WTC11 (cell line): ENCODE measurements around the gene ZNF550.

Experiments used
- AFF4 ChIP-seq: sonication (generic); formaldehyde crosslinking; IDR thresholded peaks from 2 replicates; pipeline ENCODE4 v1.8.1; 2023; ENCODE audit warnings: mild to moderate bottlenecking, missing genetic modification reagents, borderline replicate concordance
- CREB1 ChIP-seq: sonication (generic); formaldehyde crosslinking; IDR thresholded peaks from 2 replicates; pipeline ENCODE4 v1.8.0; 2023; ENCODE audit warnings: mild to moderate bottlenecking, missing genetic modification reagents
- CTCF ChIP-seq: fragments of 200-600 bp; IDR thresholded peaks from 2 replicates; pipeline ENCODE4 v1.8.0; 2022; ENCODE audit warnings: antibody characterized with exemption
- FOXJ3 ChIP-seq: sonication (generic); formaldehyde crosslinking; IDR thresholded peaks from 2 replicates; pipeline ENCODE4 v1.9.0; 2021; ENCODE audit warnings: missing genetic modification reagents, mild to moderate bottlenecking, borderline replicate concordance
- FOXK1 ChIP-seq: sonication (generic); formaldehyde crosslinking; IDR thresholded peaks from 2 replicates; pipeline ENCODE4 v1.8.0; 2022; ENCODE audit warnings: mild to moderate bottlenecking, moderate library complexity, missing genetic modification reagents
- HMGXB4 ChIP-seq: sonication (generic); formaldehyde crosslinking; IDR thresholded peaks from 2 replicates; pipeline ENCODE4 v1.8.1; 2023; ENCODE audit warnings: mild to moderate bottlenecking, moderate library complexity, missing genetic modification reagents
- MAX ChIP-seq: sonication (generic); formaldehyde crosslinking; IDR thresholded peaks from 2 replicates; pipeline ENCODE4 v1.8.0; 2022; ENCODE audit warnings: mild to moderate bottlenecking, missing genetic modification reagents
- NR2C2 ChIP-seq: sonication (generic); formaldehyde crosslinking; IDR thresholded peaks from 2 replicates; pipeline ENCODE4 v1.8.0; 2022; ENCODE audit warnings: mild to moderate bottlenecking, missing genetic modification reagents
- NR3C1 ChIP-seq: sonication (generic); formaldehyde crosslinking; conservative IDR thresholded peaks from 2 replicates; pipeline ENCODE4 v1.8.1; 2023; ENCODE audit warnings: low read depth, mild to moderate bottlenecking, missing genetic modification reagents
- PRDM15 ChIP-seq: sonication (generic); formaldehyde crosslinking; IDR thresholded peaks from 2 replicates; pipeline ENCODE4 v1.8.0; 2022; ENCODE audit warnings: missing genetic modification reagents
- TP53 ChIP-seq: sonication (generic); formaldehyde crosslinking; IDR thresholded peaks from 2 replicates; pipeline ENCODE4 v1.8.1; 2023; ENCODE audit warnings: mild to moderate bottlenecking, missing genetic modification reagents
- ZBTB21 ChIP-seq: sonication (generic); formaldehyde crosslinking; IDR thresholded peaks from 2 replicates; pipeline ENCODE4 v1.8.1; 2023; ENCODE audit warnings: mild to moderate bottlenecking, missing genetic modification reagents, borderline replicate concordance

- no peak for TF ChIP-seq CTCF
- TF ChIP-seq NR2C2 (CRISPR knock-in tag), result no peak
- no peak for TF ChIP-seq NR3C1
- no peak for TF ChIP-seq TP53 (CRISPR knock-in tag)
- no peak for TF ChIP-seq MAX (CRISPR knock-in tag)
- TF ChIP-seq FOXJ3, result no peak
- no peak for TF ChIP-seq ZBTB21 (CRISPR knock-in tag)
- no peak for TF ChIP-seq FOXK1 (CRISPR knock-in tag)
- TF ChIP-seq HMGXB4, result no peak
- no peak for TF ChIP-seq CREB1 (CRISPR knock-in tag)
- no peak for TF ChIP-seq AFF4
- TF ChIP-seq PRDM15, result no peak
These were observed 1.1 kb downstream of the ZNF550 start for GRCh38 chr19:57558525-57558924.
